Adipose tissue (tissue), 3 donors: ENCODE measurements around the gene HMGCL. TPM values are rescaled to one million over a fixed set of nuclear protein-coding genes. Genes with fewer than 3 reads are reported as not detected.
"Not testable (repeated sequence)": the region's sequence is repeated elsewhere in the genome, so short reads cannot be mapped to it uniquely, and the experiment has no call there.

Experiments
- H3K27ac ChIP-seq: one replicate; pipeline ENCODE4 v1.5.1; 2013; ENCODE audit warnings: low read depth, low read length
- WGBS, 3 donors: extraction: QIAGEN DNeasy Blood & Tissue Kit; methylation state at CpG; one replicate each; pipeline ENCODE4 v1.1.7; 2013; 5-methylcytosine and 5-hydroxymethylcytosine counted together
- polyA plus RNA-seq, 3 donors: library from polyadenylated mRNA; stranded (reverse); fragments of 200-250 nt; gene quantifications; one replicate each; pipeline ENCODE4 v1.2.3, GENCODE V29; 2013
- donor health status: healthy with polysubstance abuse.
- donor health status: Bipolar disorder and iron deficiency.
- donor health status: healthy.

Gene HMGCL
- polyA plus RNA-seq, 3 donors: 27.3 to 40.5 (median 38.9) TPM

DNA sequence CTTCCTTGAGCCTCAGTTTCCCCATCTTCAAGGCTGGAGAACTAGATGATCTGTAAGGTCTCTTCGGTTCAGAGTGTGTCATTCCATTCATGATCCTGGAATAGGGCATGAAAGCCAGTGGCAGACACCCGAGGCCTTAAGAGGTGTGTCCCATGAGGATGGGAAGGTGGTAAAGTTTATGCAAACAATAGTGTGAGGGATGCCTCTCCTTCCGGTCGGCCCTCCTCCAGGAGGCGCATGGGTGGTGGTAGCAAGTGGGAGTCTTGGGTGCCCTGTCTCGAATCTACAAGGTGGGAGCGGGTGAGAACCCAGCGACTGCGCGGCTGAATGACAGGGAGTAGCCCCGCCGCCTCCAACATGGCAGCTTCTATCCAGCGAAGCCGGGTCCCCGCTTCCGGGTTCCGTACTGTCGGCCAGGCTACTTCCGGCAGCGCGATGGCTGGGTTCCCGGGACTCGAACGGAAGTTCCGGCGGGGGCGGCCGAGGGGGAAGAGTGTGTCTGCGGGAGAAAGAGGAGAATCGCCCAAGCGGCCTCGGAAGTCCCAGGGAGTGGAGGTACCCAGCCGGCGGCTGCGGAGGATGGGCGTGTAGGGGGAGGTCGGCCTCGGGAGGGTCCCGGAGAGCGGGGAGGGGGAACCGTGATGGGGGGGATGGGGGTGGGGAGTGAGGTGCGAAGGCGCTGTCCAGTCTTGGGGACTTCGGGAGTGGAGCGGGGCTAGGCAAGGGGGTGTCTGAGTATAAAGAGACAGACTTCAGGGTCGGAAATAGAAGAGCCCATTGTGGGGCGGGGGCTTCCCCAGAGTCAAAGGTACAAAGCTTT, 34.3 kb downstream of the HMGCL start, which contains the start of gene LYPLA2:
Gene LYPLA2, plus strand, starts transcription at position 450 of the 820 bp plus-strand sequence. CDS start 1,538 bp downstream, outside the sequence.
- no peak within 1 kb of the TSS for H3K27ac ChIP-seq
- 1% methylated on average over 43 to 47 of the region's 47 CpGs for WGBS, 3 donors

DNA sequence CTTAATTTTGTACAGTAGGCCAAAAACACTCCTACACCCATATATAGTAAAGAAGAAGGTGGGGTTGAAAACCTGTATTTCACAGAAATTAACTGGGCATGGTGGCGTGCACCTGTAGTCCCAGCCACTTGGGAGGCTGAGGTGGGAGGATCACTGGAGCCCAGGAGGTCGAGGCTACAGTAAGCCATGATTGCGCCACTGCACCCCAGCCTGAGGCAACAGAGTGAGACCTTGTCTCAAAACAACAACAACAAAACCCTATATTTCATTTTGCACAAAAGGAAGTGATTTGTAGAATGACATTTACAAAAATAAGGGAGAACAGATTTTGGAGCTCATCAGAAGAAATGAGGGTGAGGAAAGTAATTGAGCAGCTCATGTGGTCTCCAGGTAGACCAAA, 36.5 kb downstream of the HMGCL start:
- 85 to 97% (median 93%) methylated on average over 3 of the region's 3 CpGs for WGBS, 3 donors
- no peak overlapping the region for H3K27ac ChIP-seq

DNA sequence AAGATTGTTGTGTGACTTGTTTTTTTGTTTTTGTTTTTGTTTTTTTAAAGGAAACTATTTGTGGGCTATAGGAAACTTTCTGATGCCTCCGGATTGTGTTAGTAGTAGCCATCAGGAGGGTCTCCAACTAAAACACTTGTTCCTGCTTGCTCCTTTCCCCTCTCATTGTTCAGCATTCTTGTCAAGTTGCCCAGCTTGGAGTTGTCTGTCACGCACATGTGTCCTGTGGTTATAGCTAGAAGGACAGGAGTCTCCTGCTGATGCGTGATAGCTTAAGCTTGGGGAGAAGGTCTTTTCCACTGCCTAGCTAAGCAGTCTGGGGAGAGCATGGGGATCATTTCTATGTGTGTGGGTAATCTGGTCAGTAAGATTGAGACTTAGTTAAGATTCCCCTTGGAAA, 37.5 kb downstream of the HMGCL start:
- no peak overlapping the region for H3K27ac ChIP-seq
- WGBS, 3 donors: 89 to 90% (median 90%) methylated on average over 3 of the region's 3 CpGs

DNA sequence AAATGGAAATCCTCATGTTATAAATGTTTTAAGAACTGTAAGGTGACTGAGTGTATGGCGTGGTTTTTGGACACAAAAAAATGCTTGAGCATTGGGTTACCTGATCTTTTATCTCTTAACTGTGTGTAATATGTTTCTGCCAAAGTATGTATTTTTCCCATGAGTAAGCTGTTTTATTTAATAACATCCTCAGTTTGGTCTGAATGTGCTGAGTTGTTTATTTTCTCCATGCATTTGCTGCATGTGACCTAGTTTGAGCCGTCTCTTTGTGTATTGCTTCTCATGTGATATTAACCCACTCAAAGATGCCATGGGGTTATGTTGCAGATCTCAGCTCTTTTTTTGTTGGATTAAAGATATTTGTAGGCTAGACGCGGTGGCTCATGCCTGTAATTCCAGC, 40.4 kb downstream of the HMGCL start:
- H3K27ac ChIP-seq: no peak overlapping the region
- 83 to 87% (median 84%) methylated on average over 4 of the region's 4 CpGs for WGBS, 3 donors

DNA sequence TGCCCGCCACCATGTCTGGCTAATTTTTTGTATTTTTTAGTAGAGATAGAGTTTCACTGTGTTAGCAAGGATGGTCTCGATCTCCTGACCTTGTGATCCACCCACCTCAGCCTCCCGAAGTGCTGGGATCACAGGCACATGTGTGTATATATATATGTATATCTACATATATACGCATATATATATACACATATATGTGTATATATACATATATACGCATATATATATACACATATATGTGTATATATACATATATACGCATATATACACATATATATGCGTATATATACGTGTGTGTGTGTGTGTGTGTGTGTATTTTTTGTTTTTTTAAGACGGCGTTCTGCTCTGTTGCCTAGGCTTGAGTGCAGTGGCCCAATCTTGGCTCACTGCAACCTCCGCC, 42.1 kb downstream of the HMGCL start:
- 91 to 95% (median 95%) methylated on average over 11 of the region's 11 CpGs for WGBS, 3 donors
- H3K27ac ChIP-seq: not testable (repeated sequence)

DNA sequence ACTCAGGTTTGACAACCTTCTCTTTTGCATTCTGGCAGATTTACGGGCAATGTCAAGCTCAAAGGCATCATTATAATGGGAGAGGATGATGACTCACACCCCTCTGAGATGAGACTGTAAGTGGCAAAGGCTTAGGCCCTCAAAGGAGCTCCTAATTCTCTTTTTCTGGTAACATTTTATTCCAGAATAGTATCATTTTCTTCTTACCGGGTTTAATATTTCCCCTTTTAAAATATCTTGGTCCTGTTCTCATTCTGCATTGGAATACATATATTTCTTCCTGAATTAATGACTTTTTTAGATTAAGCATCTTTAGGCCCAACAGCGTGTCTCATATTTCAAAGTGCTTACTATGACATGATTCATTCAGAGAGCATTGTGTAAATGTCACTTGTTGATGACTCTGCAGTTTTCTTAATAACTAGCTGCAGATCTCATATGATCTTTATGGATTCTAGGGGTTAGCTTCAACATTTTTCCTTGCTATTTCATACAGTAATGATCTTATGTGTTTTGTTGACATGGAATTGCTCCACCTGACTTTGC, 45.3 kb downstream of the HMGCL start:
- H3K27ac ChIP-seq: no peak overlapping the region
- WGBS, 3 donors: 78 to 79% (median 79%) methylated on average over 3 of the region's 3 CpGs

DNA sequence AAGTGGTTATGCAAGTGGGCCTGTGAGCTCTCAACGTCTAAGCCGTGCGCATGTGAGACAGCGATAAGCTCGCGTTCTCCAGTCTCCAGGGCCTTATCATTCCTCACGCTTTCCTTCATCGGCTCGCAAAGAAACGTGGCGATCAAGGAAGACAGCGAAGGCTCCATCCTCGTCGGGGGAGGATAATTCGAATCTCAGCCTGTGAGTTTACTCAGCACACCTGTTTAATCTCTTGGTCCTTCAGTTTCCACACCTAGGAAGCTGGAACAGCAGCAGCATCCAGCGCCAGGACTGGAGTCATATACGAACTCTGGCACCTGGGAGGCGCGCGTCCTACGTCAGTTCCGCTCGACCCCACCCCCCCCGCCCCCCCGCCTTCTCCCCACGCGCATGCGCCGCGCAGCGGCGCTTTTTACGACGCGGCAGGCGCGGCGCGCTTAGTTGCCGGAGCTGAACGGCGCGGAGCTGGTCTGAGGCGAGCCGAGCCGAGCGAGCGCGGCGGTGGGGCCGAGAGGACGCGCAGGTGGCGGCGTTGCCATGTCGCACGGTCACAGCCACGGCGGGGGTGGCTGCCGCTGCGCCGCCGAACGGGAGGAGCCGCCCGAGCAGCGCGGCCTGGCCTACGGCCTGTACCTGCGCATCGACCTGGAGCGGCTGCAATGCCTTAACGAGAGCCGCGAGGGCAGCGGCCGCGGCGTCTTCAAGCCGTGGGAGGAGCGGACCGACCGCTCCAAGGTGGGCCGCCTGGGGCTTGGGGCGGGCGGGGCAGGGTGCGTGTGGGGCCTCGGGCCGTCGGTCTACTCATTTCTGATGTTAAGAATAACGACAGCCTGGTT, 47.0 kb downstream of the HMGCL start, which contains the start of gene PITHD1:
Gene PITHD1, plus strand, starts transcription at position 440 of the 836 bp plus-strand sequence. Its CDS starts 98 bp downstream, at position 538.
- H3K27ac ChIP-seq: no peak within 1 kb of the TSS
- 0 to 1% (median 0%) methylated on average over 72 to 87 of the region's 91 CpGs for WGBS, 3 donors

DNA sequence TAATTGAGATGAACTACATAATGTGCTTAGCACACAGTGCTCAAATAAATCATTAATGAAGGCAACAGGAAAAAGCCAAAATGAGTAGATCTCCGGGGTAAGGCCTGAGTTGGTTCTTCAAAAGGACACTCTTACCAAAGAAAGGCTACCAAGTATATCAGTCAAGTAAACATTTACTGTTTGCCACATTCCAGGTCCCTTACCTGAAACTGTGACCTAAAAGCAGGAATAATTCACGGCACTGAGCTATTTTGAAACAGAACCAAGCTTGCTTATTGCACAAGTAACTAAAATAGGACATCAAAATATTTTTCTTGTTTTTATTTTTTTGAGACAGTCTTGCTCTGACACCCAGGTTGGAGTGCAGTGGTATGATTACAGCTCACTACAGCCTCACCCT, 49.0 kb downstream of the HMGCL start:
- WGBS, 3 donors: 57 to 65% (median 62%) methylated on average over 2 of the region's 2 CpGs
- H3K27ac ChIP-seq: no peak overlapping the region

DNA sequence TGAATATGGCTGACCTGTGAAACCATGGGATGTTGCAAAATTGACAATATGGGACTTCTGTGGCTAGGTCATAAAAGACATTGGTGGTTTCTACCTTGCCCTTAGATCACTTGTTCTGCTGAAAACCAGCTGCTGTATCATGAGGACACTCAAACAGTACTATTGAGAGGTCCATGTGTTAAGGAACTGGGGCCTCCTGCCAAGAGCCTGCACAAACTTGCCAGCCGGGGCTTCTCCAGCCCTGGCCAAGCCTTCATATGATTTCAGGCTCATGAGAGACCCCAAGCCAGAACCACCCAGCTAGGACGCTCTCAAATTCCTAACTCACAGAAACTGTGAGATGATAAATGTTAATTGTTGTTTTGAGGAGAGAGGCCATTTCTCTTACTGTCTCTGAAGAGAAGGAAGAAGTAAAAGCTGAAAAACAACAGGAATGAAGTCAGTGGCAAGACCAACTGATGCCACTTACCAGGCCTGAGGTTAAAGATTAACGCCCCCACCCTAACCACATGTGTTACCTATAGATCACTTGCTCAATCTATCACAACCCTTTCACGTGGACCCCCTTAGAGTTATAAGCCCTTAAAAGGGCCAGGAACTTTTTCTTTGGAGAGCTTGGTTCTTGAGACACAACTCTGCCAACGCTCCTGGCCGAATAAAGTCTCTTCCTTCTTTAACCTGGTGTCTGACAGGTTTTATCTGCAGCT, 50.9 kb downstream of the HMGCL start:
- no peak overlapping the region for H3K27ac ChIP-seq
- WGBS, 3 donors: 69 to 77% (median 72%) methylated on average over 6 of the region's 6 CpGs

DNA sequence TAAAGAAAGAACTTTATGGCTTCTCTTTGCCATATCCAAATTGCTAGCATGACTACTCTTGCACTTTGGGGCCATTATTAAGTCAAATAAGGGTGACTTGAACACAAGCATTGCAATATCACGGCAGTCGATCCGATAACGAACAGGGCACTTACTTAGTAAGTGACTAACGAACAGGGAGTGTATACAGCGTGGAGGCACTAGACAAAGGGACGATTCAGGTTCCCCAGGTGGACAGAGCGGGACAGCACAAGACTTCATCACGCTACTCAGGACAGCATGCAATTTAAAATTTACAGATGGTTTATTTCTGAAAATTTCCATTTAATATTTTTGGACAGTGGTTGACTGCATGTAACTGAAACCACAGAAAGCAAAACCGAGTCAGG, 52.4 kb downstream of the HMGCL start:
- no peak overlapping the region for H3K27ac ChIP-seq
- 81 to 92% (median 87%) methylated on average over 10 of the region's 10 CpGs for WGBS, 3 donors

DNA sequence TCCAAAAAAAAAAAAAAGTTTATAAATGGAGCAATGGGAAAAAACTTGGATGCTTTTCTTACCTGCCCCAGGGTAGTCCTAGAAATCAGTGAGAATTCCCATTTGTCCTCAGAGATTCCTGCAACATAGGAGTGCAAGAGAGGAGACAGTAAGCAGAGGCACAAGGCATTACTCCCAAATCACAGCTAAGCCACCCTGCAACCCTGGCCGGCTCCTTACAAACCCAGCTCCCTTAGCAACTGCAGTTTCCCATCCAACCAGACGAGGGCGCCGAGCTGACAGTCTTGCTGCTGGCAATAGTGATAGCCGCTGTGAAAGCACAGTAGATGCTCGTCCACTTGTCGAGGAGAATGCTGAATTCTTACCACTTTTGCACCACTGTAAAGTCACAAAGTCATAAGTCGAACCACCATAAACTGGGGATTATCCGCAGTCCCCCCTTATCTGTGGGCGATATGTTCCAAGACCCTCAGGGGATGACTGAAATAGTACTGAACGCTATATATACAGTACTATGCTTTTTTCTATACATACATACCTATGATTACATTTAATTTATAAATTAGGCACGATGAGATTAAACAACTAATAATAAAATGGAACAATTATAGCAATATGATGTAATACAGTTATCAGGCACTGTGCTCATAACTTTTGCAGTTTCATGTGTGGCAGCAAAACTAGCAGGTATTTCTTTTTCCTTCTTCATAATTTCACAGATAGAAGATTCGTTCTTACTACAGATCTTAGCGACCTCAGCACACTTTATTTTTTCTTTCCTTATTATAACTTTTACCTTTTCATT, 53.0 kb downstream of the HMGCL start:
- 14 to 17% (median 17%) methylated on average over 14 of the region's 14 CpGs for WGBS, 3 donors
- no peak overlapping the region for H3K27ac ChIP-seq

DNA sequence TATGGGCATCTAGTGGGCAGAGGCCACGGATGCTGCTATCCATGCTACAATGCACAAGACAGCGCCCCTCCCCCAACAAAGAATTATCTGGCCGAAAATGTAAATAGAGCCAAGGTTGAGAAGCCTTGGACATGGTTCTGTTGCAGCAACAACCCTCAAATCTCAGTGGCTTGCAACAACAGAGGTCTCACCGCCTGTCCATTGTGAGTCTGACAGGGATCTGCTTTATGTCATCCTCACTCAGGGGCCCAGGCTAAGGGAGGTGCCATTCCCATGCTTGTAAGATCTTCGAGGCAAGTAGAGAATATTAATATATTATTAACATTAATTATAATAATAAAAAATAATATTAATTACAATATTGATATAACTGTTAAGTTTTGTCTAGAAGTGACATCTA, 56.5 kb downstream of the HMGCL start:
- 71 to 89% (median 77%) methylated on average over 5 of the region's 5 CpGs for WGBS, 3 donors
- H3K27ac ChIP-seq: no peak overlapping the region

DNA sequence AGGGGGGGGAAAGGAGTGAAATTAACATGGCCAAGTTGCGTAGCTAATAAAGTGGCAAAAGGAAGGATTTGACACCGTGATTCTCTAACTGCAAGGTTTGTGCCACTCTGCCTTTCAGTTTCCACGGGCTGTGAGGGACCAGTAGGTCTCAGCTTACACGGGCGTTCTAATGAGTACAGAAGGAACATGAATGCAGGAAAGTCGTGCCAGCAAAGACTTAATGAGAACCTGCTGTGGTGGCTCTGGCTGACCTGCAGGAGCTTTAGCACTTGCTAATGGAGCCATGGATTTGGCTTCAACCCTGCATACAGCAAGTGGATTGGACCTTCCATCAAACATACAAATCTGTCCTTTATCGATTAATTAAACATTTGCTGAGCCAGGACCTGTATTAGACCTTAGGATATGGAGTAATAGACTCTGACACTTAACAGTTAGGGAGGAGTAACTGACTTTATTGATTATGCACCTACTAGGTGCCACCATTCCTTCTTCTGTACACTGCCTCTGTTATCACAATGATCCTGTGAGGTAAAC, 62.1 kb downstream of the HMGCL start:
- 70 to 87% (median 80%) methylated on average over 7 of the region's 7 CpGs for WGBS, 3 donors
- H3K27ac ChIP-seq: no peak overlapping the region

DNA sequence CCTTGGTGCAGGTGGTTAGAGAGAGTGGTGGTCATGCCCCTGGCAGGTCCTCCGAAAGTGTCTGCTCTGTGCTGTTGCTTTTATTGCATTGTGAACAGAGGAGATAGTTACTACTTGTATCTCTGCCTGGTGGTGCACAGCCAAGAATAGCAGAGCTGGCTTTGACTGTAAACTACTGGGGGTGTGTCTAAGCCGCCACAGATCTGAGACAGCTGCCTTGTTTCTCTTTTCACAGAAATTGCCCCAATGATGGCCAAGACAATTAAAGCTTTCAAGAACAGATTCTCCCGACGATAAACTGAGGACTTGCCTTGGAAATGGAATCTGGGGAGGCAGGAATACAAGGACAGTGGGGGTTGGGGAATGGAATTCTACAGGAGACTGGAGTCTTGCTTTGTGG, 66.0 kb downstream of the HMGCL start:
- no peak overlapping the region for H3K27ac ChIP-seq
- WGBS, 3 donors: 41 to 66% (median 62%) methylated on average over 4 of the region's 4 CpGs

DNA sequence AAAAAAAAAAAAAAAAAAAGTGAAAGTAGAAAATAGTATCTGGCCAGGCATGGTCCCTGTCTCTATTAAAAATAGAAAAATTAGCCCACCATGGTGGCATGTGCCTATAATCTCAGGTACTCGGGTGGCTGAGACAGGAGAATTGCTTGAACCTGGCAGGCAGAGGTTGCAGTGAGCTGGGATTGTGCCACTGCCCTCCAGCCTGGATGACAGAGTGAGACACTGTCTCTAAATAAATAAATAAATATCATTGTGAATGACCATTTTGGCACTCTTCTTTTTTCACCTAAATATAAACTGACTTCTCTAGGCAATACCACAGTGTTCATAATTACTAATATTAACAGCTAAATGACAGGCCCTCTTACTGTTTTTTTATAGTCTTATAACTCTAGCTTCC, 67.4 kb downstream of the HMGCL start:
- H3K27ac ChIP-seq: no peak overlapping the region
- 88 to 96% (median 90%) methylated on average over 1 of the region's 1 CpG for WGBS, 3 donors

DNA sequence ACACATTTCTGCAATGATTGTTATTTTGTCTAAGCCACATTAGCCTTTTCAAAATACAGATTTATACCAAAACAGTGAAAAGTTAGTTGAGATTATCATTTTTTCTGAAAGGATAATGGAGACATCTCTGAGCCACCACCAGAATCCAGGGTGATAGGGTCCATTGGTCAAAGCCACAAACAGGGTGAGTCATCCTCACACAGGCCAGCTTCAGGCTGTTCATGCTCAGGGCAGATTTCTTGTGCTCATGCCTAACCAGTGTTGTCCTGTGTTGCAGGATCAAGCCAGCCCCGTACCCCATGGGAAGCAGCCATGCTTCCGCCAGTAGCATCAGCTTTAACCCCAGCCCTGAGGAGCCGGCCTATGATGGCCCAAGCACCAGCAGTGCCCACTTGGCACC, 68.6 kb downstream of the HMGCL start:
- 84 to 96% (median 87%) methylated on average over 3 of the region's 3 CpGs for WGBS, 3 donors
- H3K27ac ChIP-seq: no peak overlapping the region

DNA sequence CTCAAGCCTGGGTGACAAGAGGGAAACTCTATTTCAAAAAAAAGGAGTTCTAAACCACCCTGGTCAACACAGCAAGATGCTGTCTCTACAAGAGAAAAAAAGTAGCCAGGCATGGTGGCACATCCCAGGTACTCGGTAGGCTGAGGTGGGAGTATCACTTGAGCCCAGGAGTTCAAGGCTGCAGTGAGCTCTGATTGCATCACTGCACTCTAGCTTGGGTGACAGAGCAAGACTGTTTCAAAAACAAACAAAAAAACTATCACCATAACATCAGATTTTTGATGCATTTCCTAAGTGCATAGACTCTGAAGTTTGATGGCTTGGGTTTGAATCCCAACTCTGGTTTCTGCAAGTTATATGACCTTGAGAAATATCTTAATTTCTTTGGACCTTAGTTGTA, 72.3 kb downstream of the HMGCL start:
- WGBS, 3 donors: 57 to 94% (median 91%) methylated on average over 1 of the region's 1 CpG
- no peak overlapping the region for H3K27ac ChIP-seq
